ENCODE results near the gene MOV10L1. TPM values are rescaled to one million over a fixed set of nuclear protein-coding genes. Genes with fewer than 3 reads are reported as not detected.

The MOV10L1 gene
- total RNA-seq, 4 donors from 2014 or later, result 0.17 to 1.3 (median 1.1) TPM; not detected in 1

- no peak for TF ChIP-seq CTCF (IDR thresholded peaks at IDR 0.05; ENCODE audit: low read depth)
Observed at GRCh38 chr22:50169774-50170341, 80.1 kb downstream of the MOV10L1 start.

DNA sequence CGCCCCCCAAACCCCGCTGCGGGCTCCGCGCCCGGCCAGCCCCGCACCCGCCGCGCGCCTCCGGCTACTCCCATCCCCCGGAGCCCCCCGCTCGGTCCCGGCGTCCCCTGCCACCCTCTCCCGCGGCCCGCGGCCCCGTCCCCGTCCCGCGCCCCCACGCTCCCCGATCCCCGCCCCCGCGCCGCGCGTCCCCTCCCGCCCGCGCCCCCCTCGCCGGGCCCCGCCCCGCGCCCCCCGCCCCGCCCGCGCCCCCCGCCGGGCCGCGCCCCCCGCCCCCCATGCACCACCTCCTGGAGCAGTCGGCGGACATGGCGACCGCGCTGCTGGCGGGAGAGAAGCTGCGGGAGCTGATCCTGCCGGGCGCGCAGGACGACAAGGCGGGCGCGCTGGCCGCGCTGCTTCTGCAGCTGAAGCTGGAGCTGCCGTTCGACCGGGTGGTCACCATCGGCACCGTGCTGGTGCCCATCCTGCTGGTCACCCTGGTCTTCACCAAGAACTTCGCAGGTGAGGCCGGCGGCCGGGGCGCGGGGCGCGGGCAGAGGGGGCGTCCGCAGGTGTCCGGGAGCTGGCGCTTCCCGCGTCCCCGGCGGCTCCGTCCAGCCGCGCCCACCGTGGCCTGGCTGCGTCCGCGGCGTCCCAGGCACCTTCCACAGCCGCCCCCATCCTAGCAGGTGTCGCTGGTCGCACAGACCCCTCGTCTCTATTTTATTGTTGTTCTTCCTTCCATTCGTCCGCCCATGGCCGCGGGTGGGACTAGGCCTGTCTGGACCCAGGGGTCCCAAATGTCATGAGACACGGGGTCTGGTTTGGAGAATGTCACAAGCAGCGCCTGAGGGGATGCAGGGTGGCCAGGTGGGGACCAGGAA is 80.9 kb downstream of the MOV10L1 start, which contains the start of gene PANX2:
Gene PANX2, plus strand, starts transcription at position 279 of the 866 bp plus-strand sequence. Its CDS starts 0 bp downstream, at position 279.
- no peak for TF ChIP-seq CTCF (IDR thresholded peaks at IDR 0.05; ENCODE audit: low read depth)

DNA sequence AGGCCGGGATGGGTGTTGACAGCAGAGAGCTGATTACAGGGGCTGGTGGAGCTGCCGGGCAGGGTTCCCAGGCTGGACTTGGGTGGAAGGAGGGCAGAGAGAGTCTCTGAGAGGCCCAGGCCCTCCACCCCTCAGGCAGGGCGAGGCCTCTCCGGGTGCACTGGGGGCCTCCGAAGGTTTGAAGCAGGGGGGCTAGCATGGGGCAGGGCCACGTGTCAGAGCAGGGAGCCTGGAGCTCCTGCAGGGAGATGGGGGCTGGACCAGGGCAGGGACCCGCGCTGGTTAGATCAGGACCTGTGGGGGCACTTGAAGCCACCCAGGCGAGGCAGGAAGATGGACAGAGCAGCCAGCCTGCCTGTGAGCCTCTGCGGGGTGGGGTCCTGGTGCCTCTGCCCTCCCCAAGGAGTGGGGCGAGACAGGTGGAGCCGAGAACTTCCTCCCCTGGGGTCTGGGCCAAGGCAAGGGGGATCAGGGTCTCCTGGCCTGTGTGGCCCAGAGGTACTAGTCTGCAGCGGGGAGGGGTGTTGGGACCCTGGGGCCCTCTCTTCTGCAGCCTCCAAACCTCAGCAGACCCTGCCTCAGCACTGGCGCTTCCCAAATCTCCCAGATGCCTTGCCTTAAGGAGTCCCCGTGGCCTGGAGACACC is 81.6 kb downstream of the MOV10L1 start:
- TF ChIP-seq CTCF (IDR thresholded peaks at IDR 0.05; ENCODE audit: low read depth), result no peak

GRCh38 chr22:50171965-50172421 is 82.2 kb downstream of the MOV10L1 start:
- TF ChIP-seq CTCF (IDR thresholded peaks at IDR 0.05; ENCODE audit: low read depth), result no peak

DNA sequence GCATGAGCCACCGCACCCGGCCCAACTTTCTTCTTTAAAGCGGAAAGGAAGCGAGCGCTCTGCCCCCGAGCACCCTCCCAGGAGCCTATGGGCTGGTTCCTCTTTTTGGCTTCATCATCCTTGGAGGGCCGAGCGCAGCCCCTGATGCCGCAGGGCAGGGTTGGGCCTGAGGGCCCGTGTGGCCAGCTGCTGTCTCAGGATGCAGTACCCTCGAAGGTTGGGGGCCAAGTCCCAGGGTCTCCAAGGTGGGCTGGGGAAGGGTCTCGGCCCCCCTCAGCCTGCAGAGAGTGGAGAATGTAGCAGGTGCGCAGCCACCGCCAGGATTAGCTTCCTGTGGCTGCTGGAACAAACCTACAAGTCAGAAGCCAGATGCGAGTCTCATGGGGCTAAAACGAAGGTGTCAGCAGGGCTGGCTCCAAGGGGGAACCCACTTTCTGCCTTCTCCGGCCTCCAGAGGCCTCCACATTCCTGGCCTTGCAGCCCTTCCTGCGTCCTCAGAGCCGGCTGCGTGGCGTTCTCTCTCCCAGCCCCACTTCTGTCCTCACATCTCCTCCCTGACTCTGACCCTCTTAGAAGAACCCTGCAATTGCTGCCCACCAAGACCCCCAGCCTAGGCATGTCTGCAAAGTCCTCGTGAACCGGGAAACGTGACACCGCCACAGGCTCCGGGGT is 83.6 kb downstream of the MOV10L1 start:
- TF ChIP-seq CTCF (IDR thresholded peaks at IDR 0.05; ENCODE audit: low read depth), result no peak

DNA sequence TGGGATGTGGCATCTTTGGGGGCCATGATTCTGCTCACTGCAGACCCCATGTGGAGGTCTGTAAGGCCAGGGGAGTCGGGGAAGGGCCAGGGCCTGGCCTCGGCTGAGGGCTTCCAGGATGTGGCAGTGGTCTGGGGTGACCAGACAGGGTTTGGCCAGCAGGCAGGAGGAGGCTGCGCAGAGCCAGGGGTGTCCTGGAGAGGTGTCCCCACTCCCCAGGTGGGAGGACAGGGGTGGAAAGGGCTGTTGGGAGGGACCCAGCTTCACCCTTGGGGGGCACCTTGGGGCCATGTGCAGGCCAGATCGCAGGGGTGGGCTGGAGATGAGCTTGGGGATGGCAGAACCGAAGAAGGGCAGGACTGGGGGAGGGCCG is 84.2 kb downstream of the MOV10L1 start:
- no peak for TF ChIP-seq CTCF (IDR thresholded peaks at IDR 0.05; ENCODE audit: low read depth)
